ENCODE results near the gene GDF11.

The GDF11 gene

DNA sequence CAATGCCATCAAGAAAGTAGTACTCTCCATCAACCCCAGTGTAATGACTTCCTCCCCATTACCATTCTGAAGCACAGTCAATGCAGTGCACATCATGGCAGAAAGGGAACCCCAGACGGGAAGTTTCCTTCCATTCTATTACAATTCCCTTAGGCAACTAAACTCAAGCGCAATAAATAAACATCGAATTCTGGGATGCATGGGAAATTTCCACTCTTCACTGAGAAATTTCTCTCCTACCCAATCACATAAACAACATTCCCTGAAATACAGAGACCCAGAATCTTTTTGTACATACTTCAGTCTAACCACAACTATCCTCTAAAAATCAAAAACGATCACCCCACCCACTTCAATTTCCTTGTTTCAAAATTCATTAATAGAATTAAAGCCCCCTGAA, 54.6 kb downstream of the GDF11 start:
- TF ChIP-seq, protein P1, sequence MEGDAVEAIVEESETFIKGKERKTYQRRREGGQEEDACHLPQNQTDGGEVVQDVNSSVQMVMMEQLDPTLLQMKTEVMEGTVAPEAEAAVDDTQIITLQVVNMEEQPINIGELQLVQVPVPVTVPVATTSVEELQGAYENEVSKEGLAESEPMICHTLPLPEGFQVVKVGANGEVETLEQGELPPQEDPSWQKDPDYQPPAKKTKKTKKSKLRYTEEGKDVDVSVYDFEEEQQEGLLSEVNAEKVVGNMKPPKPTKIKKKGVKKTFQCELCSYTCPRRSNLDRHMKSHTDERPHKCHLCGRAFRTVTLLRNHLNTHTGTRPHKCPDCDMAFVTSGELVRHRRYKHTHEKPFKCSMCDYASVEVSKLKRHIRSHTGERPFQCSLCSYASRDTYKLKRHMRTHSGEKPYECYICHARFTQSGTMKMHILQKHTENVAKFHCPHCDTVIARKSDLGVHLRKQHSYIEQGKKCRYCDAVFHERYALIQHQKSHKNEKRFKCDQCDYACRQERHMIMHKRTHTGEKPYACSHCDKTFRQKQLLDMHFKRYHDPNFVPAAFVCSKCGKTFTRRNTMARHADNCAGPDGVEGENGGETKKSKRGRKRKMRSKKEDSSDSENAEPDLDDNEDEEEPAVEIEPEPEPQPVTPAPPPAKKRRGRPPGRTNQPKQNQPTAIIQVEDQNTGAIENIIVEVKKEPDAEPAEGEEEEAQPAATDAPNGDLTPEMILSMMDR (IDR thresholded peaks at IDR 0.05), result no peak
- Histone ChIP-seq H3K4me3 (no peak overlapping the region), H3K27ac (no peak overlapping the region)
- DNase-seq (ENCODE audit: low spot score), result no peak
